CMK (cell line): Measurements from ENCODE around the gene RBM3.
"Not testable (repeated sequence)": the region's sequence is repeated elsewhere in the genome, so short reads cannot be mapped to it uniquely, and the experiment has no call there.

ENCODE experiments used
- DNase-seq: peaks from one replicate; pipeline ENCODE4 v3.0.0-alpha.2; 2010; ENCODE audit warnings: low read depth

RBM3 gene

DNA sequence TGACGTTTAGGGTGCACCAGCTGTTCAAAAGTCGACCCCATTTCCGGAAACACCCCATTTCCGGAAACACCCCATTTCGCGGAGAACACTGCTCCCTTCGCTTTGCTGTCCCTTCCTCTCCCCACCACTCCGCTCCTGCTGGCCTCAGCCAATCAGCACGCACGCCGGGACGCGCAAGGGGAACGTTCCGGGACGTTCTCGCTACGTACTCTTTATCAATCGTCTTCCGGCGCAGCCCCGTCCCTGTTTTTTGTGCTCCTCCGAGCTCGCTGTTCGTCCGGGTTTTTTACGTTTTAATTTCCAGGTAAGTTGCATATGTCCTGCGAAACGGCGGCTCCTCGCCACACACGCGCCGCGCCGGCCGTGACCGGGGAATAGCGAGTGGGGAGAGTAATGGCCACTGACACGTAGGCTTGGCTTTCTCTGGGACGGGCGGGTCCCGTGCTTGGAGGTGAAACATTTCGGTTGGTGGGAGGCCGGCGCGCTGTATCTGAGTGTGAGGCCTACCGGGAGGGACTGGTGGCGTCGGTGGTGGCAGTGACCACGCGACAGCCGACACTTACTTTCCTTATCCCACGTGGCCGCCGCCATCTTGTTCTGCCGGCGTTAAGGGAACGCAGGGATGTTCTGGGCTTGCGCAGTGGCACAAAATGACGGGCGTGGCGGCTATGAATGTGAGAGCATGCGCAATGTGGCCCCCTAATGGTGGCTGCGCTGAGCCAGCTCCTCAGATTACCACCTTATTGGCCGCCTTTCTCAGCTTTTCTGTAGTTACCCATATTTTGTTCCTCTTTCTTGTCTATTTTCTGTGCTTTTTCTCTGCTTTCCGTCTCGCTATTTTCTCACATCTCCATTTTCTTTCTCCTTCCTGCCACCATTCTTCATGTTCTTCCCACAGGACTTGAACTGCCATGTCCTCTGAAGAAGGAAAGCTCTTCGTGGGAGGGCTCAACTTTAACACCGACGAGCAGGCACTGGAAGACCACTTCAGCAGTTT is at the start of gene RBM3:
RBM3 (plus strand) TSS at position 215 of the 997 bp plus-strand sequence; CDS start at position 912, 697 bp downstream.
- peak; percentile 91 for DNase-seq

- DNase-seq, result not testable (repeated sequence)
These were observed 48.4 kb upstream of the RBM3 start for GRCh38 chrX:48525853-48526252.

- no peak for DNase-seq
These were observed 43.5 kb upstream of the RBM3 start for GRCh38 chrX:48530736-48531135.

DNA sequence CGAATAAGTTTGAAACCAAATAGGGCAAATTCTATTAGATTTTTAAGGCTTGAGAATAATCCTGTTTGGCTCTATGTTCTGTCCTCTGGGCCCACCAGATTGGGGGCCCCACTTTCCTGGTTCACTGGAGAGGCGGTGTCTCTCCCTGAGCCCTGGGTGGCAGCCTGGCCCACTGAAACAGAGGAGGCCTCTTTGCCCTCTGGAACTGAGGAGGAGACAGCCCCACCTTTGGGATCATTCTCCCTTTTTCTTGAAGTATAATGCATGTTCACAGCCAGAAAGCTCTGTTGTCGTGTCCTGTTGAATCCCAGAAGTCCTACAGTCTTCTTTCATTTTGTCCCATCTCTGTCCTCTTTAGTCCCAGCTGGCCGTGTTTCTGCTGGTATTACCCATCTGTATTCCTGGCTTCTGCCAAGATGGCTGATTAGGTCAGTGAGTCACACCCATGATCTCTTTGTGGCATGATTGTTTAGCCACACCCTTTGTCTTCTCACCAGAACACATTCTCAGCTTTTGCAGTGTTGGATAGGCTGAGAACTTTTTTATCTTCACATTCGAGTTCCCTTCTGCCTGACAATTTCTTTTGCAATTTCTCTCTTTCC is 42.8 kb upstream of the RBM3 start:
- DNase-seq, result no peak

DNA sequence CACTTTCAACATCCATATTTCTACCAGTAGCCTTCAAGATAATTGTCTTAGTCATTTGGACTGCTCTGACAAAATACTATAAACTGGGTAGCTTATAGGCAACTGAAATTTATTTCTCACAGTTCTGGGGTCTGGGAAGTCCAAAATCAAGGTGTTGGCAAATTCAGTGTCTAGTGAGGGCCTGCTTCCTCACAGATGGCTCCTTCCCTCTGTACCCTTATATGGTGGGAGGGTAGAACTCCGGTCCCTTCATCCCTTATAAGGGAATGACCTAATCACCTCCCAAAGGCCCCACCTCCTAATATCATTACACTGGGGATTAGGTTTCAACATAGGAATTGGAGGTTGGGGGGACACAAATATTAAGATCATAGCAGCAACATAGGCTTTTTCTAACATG is 42.1 kb upstream of the RBM3 start:
- DNase-seq, result no peak

GRCh38 chrX:48533165-48533564 is 41.1 kb upstream of the RBM3 start:
- DNase-seq, result no peak

- DNase-seq, result no peak
These were observed 35.5 kb upstream of the RBM3 start for GRCh38 chrX:48538641-48539344.

GRCh38 chrX:48539345-48540027 is 34.8 kb upstream of the RBM3 start, which contains the start of gene TBC1D25:
TBC1D25 (plus strand) TSS chrX:48539714; CDS start chrX:48539798, 84 bp downstream.
- peak; percentile 96 for DNase-seq

- peak; percentile 54 for DNase-seq
These were observed 34.3 kb upstream of the RBM3 start for GRCh38 chrX:48540028-48540375.

GRCh38 chrX:48540480-48540879 is 33.8 kb upstream of the RBM3 start:
- no peak for DNase-seq

- DNase-seq, result no peak
These were observed 33.0 kb upstream of the RBM3 start for GRCh38 chrX:48541140-48541814.

DNA sequence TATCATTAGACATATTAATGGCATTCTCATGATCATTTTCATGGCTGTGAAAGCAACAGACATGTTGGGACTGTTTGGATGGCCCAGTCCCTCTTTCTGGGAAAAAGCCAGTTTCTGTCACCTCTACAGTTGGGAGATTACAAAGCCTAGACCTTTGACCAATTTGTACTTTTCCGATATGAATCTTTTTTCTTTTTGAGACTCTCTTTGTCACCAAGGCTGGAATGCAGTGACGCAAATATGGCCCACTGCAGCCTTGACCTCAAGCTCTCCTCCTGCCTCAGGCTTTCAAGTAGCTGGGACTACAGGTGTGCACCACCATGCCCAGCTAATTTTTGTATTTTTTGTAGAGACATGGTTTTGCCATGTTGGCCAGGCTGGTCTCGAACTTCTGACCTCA is 25.4 kb upstream of the RBM3 start:
- DNase-seq, result no peak

GRCh38 chrX:48555731-48556325 is 18.5 kb upstream of the RBM3 start:
- DNase-seq, result not testable (repeated sequence)

DNA sequence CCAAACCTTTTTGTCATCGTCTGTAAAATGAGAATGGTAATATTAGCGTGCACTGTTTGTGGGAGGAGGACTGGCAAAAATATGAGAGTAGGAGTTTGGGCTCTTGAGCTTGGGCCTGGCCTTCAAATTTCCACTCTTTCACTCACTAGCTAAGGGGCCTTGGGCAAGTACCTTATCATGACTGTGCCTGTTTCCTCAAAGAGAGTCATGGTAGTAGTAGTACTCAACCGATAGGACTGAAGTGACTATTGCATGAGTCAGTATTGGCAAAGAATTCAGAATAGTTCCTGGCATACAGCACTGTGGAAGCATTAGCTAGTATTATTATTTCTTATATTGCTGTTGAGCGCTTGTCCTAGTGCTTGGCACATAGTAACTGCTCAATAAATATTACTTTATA is 16.0 kb upstream of the RBM3 start:
- DNase-seq, result no peak

DNA sequence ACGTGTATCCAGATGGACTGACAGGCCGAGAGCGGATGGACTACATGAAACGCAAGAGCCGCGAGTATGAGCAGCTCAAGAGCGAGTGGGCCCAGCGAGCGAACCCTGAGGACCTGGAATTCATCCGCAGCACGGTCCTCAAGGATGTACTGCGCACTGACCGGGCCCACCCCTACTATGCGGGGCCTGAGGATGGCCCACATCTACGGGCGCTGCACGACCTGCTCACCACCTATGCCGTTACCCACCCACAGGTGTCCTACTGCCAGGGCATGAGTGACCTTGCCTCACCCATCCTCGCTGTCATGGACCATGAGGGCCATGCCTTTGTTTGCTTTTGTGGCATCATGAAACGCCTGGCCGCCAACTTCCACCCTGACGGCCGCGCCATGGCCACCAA is 14.6 kb upstream of the RBM3 start:
- no peak for DNase-seq

DNA sequence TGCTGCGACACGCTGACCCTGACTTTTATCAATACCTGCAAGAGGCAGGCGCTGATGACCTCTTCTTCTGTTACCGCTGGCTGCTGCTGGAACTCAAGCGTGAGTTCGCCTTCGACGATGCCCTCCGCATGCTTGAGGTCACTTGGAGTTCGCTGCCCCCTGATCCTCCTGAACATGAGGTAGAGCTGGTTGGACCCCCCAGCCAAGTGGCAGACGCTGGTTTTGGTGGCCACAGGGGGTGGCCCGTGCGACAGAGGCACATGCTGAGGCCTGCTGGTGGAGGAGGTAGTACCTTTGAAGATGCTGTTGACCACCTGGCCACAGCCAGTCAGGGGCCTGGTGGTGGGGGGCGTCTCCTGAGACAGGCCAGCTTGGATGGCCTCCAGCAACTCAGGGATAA is 14.2 kb upstream of the RBM3 start:
- DNase-seq, result no peak

DNA sequence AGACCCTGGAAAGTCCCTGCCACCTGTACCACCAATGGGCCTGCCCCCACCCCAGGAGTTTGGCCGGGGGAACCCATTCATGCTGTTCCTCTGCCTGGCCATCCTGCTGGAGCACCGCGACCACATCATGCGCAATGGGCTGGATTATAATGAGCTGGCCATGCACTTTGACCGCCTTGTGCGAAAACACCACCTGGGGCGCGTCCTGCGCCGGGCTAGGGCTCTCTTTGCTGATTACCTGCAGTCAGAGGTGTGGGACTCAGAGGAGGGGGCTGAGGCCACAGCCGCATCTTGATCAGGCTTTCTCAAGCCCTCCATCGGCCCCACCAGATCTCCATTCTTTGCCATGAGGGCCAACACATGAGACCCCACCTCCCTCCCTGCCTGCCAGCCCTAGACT is 13.6 kb upstream of the RBM3 start:
- no peak for DNase-seq

- DNase-seq, result no peak
These were observed 4.3 kb upstream of the RBM3 start for GRCh38 chrX:48569958-48570357.

DNA sequence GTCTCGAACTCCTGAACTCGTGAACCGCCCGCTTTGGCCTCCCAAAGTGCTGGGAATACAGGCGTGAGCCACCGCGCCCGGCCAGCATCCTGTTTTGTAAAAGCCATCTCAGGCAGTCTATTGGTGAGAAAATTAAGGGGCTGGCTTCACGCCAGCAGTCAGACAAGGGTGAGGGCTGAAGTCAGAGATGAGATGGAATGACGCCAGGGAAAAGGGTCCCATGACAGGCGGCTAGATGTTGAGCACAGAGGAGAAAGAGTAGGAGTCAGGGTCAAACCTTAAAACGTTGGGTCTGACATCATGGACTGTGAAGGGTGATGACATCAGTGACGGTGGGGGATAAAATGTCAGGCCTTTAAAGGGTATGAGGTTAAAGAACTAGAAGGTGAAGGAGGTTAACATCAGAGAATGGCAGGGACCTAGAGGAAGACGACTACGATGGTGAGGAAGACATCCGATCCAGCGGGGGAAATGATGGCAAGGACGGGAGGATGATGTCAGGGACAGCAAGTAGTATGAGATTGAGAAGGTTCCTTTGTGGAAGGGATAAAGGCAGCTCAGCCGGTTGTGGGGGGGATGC is 504 bp upstream of the RBM3 start:
- no peak for DNase-seq

- no peak for DNase-seq
These were observed 1.4 kb downstream of the RBM3 start for GRCh38 chrX:48575642-48576041.

DNA sequence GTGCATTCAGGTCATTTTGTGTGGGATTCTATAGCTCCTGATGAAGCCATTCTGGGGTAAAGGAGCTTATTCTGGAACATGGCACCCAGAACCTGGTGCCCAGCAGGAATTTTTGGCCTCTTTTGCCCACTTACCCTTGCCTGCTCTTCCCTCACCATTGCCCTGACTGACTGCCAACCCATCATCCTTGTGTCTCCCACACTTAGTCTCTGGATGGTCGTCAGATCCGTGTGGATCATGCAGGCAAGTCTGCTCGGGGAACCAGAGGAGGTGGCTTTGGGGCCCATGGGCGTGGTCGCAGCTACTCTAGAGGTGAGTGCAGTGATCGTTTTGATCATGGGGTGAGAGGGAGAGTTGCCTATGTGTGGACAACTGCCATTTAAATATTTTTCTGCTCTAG is 1.8 kb downstream of the RBM3 start:
- no peak for DNase-seq
